ENCODE results near the gene DCC.

The DCC gene

DNA sequence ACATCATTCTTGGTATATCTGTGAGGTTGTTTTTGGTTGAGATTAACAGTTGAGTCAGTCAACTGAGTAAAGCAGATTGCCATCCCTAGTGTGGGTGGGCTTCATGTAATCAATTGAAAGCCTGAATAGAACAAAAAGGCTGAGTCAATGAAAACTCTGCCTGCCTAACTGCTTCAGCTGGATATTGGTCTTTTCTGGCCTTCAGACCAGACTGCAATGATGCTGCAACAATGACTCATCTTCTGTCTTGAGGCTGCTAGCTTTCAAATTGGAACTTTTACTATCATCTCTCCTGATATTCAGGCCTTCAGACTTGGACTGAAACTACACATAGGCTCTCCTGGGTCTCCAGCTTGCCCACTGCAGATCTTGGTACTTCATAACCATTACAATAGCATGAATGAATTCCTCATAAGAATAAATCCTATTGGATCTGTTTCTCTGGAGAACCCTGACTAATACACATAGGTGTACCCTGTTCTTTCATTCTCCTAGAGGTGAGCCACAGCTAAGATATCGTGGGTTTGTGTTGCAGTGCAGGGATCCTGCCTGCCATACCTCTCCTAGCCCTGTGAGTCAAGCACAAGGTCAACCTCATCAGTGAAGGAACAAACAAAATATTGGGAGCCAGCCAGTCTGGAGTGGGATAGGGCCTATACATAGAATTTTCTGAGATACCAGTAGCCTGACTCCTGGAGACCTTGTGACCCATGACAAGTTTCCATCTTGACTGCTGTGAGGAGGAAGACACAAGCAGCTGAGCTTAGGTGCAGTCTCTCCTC, 473.8 kb downstream of the DCC start:
- TF ChIP-seq, protein P1, sequence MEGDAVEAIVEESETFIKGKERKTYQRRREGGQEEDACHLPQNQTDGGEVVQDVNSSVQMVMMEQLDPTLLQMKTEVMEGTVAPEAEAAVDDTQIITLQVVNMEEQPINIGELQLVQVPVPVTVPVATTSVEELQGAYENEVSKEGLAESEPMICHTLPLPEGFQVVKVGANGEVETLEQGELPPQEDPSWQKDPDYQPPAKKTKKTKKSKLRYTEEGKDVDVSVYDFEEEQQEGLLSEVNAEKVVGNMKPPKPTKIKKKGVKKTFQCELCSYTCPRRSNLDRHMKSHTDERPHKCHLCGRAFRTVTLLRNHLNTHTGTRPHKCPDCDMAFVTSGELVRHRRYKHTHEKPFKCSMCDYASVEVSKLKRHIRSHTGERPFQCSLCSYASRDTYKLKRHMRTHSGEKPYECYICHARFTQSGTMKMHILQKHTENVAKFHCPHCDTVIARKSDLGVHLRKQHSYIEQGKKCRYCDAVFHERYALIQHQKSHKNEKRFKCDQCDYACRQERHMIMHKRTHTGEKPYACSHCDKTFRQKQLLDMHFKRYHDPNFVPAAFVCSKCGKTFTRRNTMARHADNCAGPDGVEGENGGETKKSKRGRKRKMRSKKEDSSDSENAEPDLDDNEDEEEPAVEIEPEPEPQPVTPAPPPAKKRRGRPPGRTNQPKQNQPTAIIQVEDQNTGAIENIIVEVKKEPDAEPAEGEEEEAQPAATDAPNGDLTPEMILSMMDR (IDR thresholded peaks at IDR 0.05; ENCODE audit: control insufficient read depth, insufficient read depth, low read depth, low read length, missing control alignments): no peak
- no peak overlapping the region for H3K4me3 ChIP-seq (ENCODE audit: control insufficient read depth, low read depth, low read length)
- DNase-seq (ENCODE audit: low read depth): no peak

GRCh38 chr18:52815651-52816050, 475.7 kb downstream of the DCC start:
- TF ChIP-seq, protein P1 (IDR thresholded peaks at IDR 0.05; ENCODE audit: control insufficient read depth, insufficient read depth, low read depth, low read length, missing control alignments): no peak
- no peak for DNase-seq (ENCODE audit: low read depth)

DNA sequence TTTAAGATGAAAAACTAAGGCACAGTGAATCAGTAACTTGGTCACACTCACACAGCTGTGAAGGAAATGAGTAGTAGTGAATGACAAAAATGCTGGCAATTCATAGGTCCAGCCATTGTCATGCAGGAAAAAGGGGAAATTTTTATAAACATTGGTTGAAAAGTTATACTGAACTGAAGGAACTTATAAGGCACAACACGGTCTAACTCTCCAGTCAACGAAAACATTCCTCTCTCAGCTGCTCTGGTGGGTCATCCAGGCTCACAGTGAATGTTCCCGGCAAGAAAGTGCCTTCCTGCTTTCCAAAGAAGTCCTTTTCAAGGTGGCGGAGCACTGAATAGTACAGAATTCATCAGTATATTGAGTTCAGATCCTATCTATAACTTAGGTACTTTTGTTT, 476.1 kb downstream of the DCC start:
- no peak overlapping the region for H3K4me3 ChIP-seq (ENCODE audit: control insufficient read depth, low read depth, low read length)
- TF ChIP-seq, protein P1 (IDR thresholded peaks at IDR 0.05; ENCODE audit: control insufficient read depth, insufficient read depth, low read depth, low read length, missing control alignments): no peak
- no peak for DNase-seq (ENCODE audit: low read depth)

More at GRCh38 chr18:52815651-52816050, 475.7 kb downstream of the DCC start:
- no peak overlapping the region for H3K4me3 ChIP-seq (ENCODE audit: control insufficient read depth, low read depth, low read length)

- TF ChIP-seq, protein P1 (IDR thresholded peaks at IDR 0.05; ENCODE audit: control insufficient read depth, insufficient read depth, low read depth, low read length, missing control alignments): no peak
- no peak for DNase-seq (ENCODE audit: low read depth)
- no peak overlapping the region for H3K4me3 ChIP-seq (ENCODE audit: control insufficient read depth, low read depth, low read length)
These were observed 482.2 kb downstream of the DCC start for GRCh38 chr18:52822160-52822559.

GRCh38 chr18:52824126-52824525, 484.1 kb downstream of the DCC start:
- no peak for DNase-seq (ENCODE audit: low read depth)
- no peak overlapping the region for H3K4me3 ChIP-seq (ENCODE audit: control insufficient read depth, low read depth, low read length)
- TF ChIP-seq, protein P1 (IDR thresholded peaks at IDR 0.05; ENCODE audit: control insufficient read depth, insufficient read depth, low read depth, low read length, missing control alignments): no peak

DNA sequence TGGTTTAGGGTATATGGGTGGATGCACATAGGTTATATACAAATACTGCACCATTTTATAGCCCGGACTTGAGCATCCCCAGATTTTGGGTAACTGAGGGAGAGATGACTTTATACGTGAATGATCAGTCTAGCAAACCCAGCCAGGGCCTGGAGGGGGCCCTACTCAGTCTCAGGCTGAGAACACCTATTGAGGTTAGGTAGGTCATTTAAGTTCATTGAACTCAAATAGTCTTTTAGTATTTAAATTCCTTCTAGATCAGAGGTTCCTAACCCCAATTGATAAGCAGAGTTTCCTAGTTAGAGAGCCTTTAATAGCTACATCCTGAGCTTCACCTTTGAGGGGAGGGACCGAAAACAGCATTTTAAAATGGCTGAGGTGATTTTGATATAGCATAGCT, 487.0 kb downstream of the DCC start:
- TF ChIP-seq, protein P1 (IDR thresholded peaks at IDR 0.05; ENCODE audit: control insufficient read depth, insufficient read depth, low read depth, low read length, missing control alignments): no peak
- H3K4me3 ChIP-seq (ENCODE audit: control insufficient read depth, low read depth, low read length): no peak overlapping the region
- no peak for DNase-seq (ENCODE audit: low read depth)
